GM12878 (cell line): Measurements from ENCODE around the gene TINCR. TPM values are rescaled to one million over a fixed set of nuclear protein-coding genes. Genes with fewer than 3 reads are reported as not detected.

ENCODE experiments used
- ATAC-seq: fragments of 200-7000 bp; cut with Tn5 transposase; 3 replicates; pipeline ENCODE4 v1.9.1; 2020; ENCODE audit warnings: mild to moderate bottlenecking, moderate library complexity
- BruUV-seq: library from RNA; stranded (reverse); fragments of 400-500 nt; replicated peaks from 2 replicates; lab custom pipeline; 2021; lab: Mats Ljungman, UMichigan
- CTCF ChIA-PET: fragments of 300-600 bp; sonication (Branson Sonifier 250); formaldehyde crosslinking; extraction: SDS; loops from one replicate; lab custom pipeline; 2021; ENCODE audit warnings: inconsistent platforms; lab: Yijun Ruan, JAX
- POLR2A ChIA-PET: fragments of 350-600 bp; formaldehyde crosslinking; extraction: SDS; loops from one replicate; lab custom pipeline; 2021; ENCODE audit warnings: inconsistent platforms; lab: Charles Lee
- RAD21 ChIA-PET: fragments of 300-600 bp; sonication (Branson Sonifier 250); formaldehyde crosslinking; loops from one replicate; lab custom pipeline; 2023; ENCODE audit warnings: antibody characterized with exemption; ENCODE audit not compliant: unreplicated experiment; lab: Charles Lee
- SMC1A ChIA-PET: fragments of 300-600 bp; sonication (Branson Sonifier 250); formaldehyde crosslinking; loops from one replicate; lab custom pipeline; 2023; ENCODE audit not compliant: unreplicated experiment, uncharacterized antibody; lab: Charles Lee
- DNase-seq: peaks from one replicate; pipeline ENCODE4 v3.0.0-alpha.2; 2011; ENCODE audit warnings: low read depth, low spot score
- FAIRE-seq: peaks from 3 replicates; lab custom pipeline; 2011; peaks lifted over from hg19 to GRCh38; lab: Jason Lieb, UNC
- H2AFZ ChIP-seq: 2 replicates; pipeline ENCODE4 v1.6.0; 2011; ENCODE audit warnings: low read depth, low read length, control low read depth; ENCODE audit not compliant: control insufficient read depth
- H3K27ac ChIP-seq: 2 replicates; pipeline ENCODE4 v1.5.1; 2011; ENCODE audit warnings: control low read depth; ENCODE audit not compliant: control insufficient read depth, insufficient read depth
- H3K27me3 ChIP-seq, 2 experiments: replicated peaks in 1 of 2; 2 replicates each; pipeline versions ENCODE4 v1.6.0 to v1.6.1; 2011; ENCODE audit warnings: low read length in 1 of 2; ENCODE audit not compliant: control insufficient read depth in 2 of 2, insufficient read depth in 2 of 2
- H3K36me3 ChIP-seq, 2 experiments: 2 replicates each; pipeline ENCODE4 v1.5.1; 2011; ENCODE audit warnings: low read length in 1 of 2; ENCODE audit not compliant: control insufficient read depth in 2 of 2, insufficient read depth in 2 of 2
- H3K4me1 ChIP-seq: 2 replicates; pipeline ENCODE4 v1.6.1; 2011; ENCODE audit warnings: mild to moderate bottlenecking, low read length, moderate library complexity, mixed read lengths; ENCODE audit not compliant: control insufficient read depth, insufficient read depth
- H3K4me2 ChIP-seq: 2 replicates; pipeline ENCODE4 v1.6.0; 2011; ENCODE audit warnings: control low read depth; ENCODE audit not compliant: control insufficient read depth, insufficient read depth
- H3K4me3 ChIP-seq: fragments of 200-600 bp; sonication (generic); 2 replicates; pipeline ENCODE4 v1.5.1; 2016
- H3K79me2 ChIP-seq: 2 replicates; pipeline ENCODE4 v1.6.0; 2011; ENCODE audit warnings: low read length; ENCODE audit not compliant: control insufficient read depth, insufficient read depth
- H3K9ac ChIP-seq: 2 replicates; pipeline ENCODE4 v1.8.0; 2011; ENCODE audit warnings: low read length, control low read depth, mixed read lengths; ENCODE audit not compliant: control insufficient read depth, insufficient read depth
- H3K9me3 ChIP-seq: replicated peaks from 3 replicates; pipeline ENCODE4 v1.5.1; 2011; ENCODE audit warnings: mild to moderate bottlenecking, low read length; ENCODE audit not compliant: control insufficient read depth, insufficient read depth
- H4K20me1 ChIP-seq: 2 replicates; pipeline ENCODE4 v1.6.0; 2011; ENCODE audit not compliant: control insufficient read depth, insufficient read depth
- BACH1 ChIP-seq: fragments of 450-650 bp; IDR thresholded peaks from 2 replicates; pipeline ENCODE4 v1.6.1; 2017; ENCODE audit warnings: mild to moderate bottlenecking, borderline replicate concordance
- CUX1 ChIP-seq: IDR thresholded peaks from 2 replicates; pipeline ENCODE4 v1.6.1; 2012; ENCODE audit warnings: improper control_type of control experiment, low read depth, low read length; ENCODE audit not compliant: insufficient replicate concordance
- HSF1 ChIP-seq: fragments of 150-350 bp; IDR thresholded peaks from 2 replicates; pipeline ENCODE4 v1.6.1; 2014; ENCODE audit warnings: mild to moderate bottlenecking, low read depth, low read length
- LARP7 ChIP-seq: fragments of 450-650 bp; IDR thresholded peaks from 2 replicates; pipeline ENCODE4 v1.6.1; 2017; ENCODE audit warnings: mild to moderate bottlenecking
- NR2C1 ChIP-seq: fragments of 450-650 bp; IDR thresholded peaks from 2 replicates; pipeline ENCODE4 v1.6.1; 2017; ENCODE audit warnings: antibody characterized with exemption, mild to moderate bottlenecking, moderate library complexity
- PAX5 ChIP-seq: IDR thresholded peaks from 2 replicates; pipeline ENCODE4 v1.6.1; 2011; ENCODE audit warnings: low read depth, low read length, borderline replicate concordance
- RELA ChIP-seq: fragments of 450-650 bp; IDR thresholded peaks from 2 replicates; pipeline ENCODE4 v1.8.0; 2014; ENCODE audit warnings: borderline replicate concordance; ENCODE audit not compliant: partially characterized antibody
- SKIL ChIP-seq: fragments of 450-650 bp; IDR thresholded peaks from 2 replicates; pipeline ENCODE4 v1.6.1; 2017; ENCODE audit warnings: mild to moderate bottlenecking, low read depth, inconsistent platforms; ENCODE audit not compliant: poor library complexity, severe bottlenecking
- SUPT20H ChIP-seq: IDR thresholded peaks from 2 replicates; pipeline ENCODE4 v1.6.1; 2011; ENCODE audit warnings: low read depth, mild to moderate bottlenecking, low read length, moderate library complexity, borderline replicate concordance; ENCODE audit not compliant: control insufficient read depth
- ZBTB11 ChIP-seq: fragments of 450-650 bp; formaldehyde crosslinking; IDR thresholded peaks from 2 replicates; pipeline ENCODE4 v1.5.0; 2022; ENCODE audit warnings: mild to moderate bottlenecking, missing genetic modification characterization
- WGBS: methylation state at CpG from one replicate; pipeline ENCODE4 v1.1.6; 2016; ENCODE audit warnings: low lambda C conversion rate; ENCODE audit not compliant: insufficient replicate concordance, insufficient coverage; ENCODE audit errors: missing lambda C conversion rate; 5-methylcytosine and 5-hydroxymethylcytosine counted together
- in situ Hi-C: fragments of 300-500 bp; cut with MboI; formaldehyde crosslinking; loops from 9 replicates; pipeline ENCODE4 v1.14.3; 2018; ENCODE audit warnings: mixed read lengths
- intact Hi-C: fragments of 100-400 bp; cut with micrococcal nuclease; formaldehyde crosslinking; loops from one replicate; pipeline ENCODE4 v1.14.2; 2022; ENCODE audit not compliant: unreplicated experiment
- polyA plus RNA-seq, 11 experiments: library from polyadenylated mRNA; depleted of rRNA in 4 of 11; unstranded in 6 of 11; stranded (reverse) in 5 of 11; fragments of >200 nt; fragmentation: Nextera tagmentation in 4 of 11; fragmentation: Illumina TruSeq in 1 of 11; extraction: Ambion mirVana in 4 of 11; extraction: Trizol in 1 of 11; gene quantifications; 1 replicate in 1 of 11; 2 replicates in 10 of 11; pipeline versions ENCODE4 v1.2.1 to v1.2.3, GENCODE V29; 2011 to 2016; ENCODE audit warnings: inconsistent platforms in 2 of 11, missing spikeins in 2 of 11, low read depth in 1 of 11
- total RNA-seq, 4 experiments: library from RNA; depleted of rRNA in 3 of 4; stranded (reverse); fragments of >200 nt in 3 of 4; fragmentation: Illumina TruSeq in 1 of 4; extraction: Trizol in 1 of 4; gene quantifications; 2 replicates each; pipeline versions ENCODE4 v1.2.1 to v1.2.3, GENCODE V29; 2013 to 2021

Gene TINCR
- total and polyA plus RNA-seq, 10 of the 15 experiments (the other 5 are each of a cell fraction or from before 2014, with no cell fraction given) = 0.02 to 0.36 (median 0.06) TPM; not detected in 3

- POLR2A ChIA-PET = no interaction called here
- no peak for TF ChIP-seq SKIL
- TF ChIP-seq RELA = no peak
- no peak for TF ChIP-seq NR2C1
- TF ChIP-seq ZBTB11 (CRISPR knock-in tag) = no peak
- no peak for TF ChIP-seq HSF1
- TF ChIP-seq LARP7 = no peak
- no peak for TF ChIP-seq CUX1
- no peak for TF ChIP-seq SUPT20H
- TF ChIP-seq PAX5 = no peak
- no peak for TF ChIP-seq BACH1
Observed at GRCh38 chr19:5572556-5573286, 5.0 kb upstream of the TINCR start.

More at GRCh38 chr19:5572556-5573286, 5.0 kb upstream of the TINCR start:
- no peaks in the 10 kb centered on the region for H4K20me1 ChIP-seq
- no peak overlapping the region for H3K4me3 ChIP-seq
- no peaks in the 10 kb centered on the region for H3K79me2 ChIP-seq
- WGBS = 83% methylated on average over 14 of the region's 14 CpGs
- no peak for FAIRE-seq
- H3K27ac ChIP-seq = no peak overlapping the region
- H3K9ac ChIP-seq = no peak overlapping the region
- intact Hi-C loops (no loop called here), in situ Hi-C loops (no loop called here)
- SMC1A ChIA-PET = no interaction called here
- H3K4me1 ChIP-seq = no peaks in the 10 kb centered on the region
- no peak overlapping the region for H2AFZ ChIP-seq
- H3K27me3 ChIP-seq = no peaks in the 10 kb centered on the region
- RAD21 ChIA-PET = interaction anchor here (0.6 kb wide), 1 partner anchor 402 kb away, joined by 3 read pairs; no protein-coding TSS in a partner anchor
- no peaks in the 10 kb centered on the region for H3K36me3 ChIP-seq
- BruUV-seq = no TSS peak
- DNase-seq = no peak
- ATAC-seq = no peak
- H3K4me2 ChIP-seq = no peak overlapping the region
- CTCF ChIA-PET = interaction anchor here (0.7 to 1.2 kb wide), 2 partner anchors 9 to 11 kb away, joined by 3 to 4 read pairs; no protein-coding TSS in a partner anchor
- H3K9me3 ChIP-seq = no peaks in the 10 kb centered on the region
